ENCODE data around the gene ANKRD35. TPM values are rescaled to one million over a fixed set of nuclear protein-coding genes. Genes with fewer than 3 reads are reported as not detected.

ANKRD35 gene
- total and polyA plus RNA-seq, 2 of the 8 experiments (the other 6 are each of a cell fraction or from before 2014, with no cell fraction given) = 1.6 to 3.0 TPM

DNA sequence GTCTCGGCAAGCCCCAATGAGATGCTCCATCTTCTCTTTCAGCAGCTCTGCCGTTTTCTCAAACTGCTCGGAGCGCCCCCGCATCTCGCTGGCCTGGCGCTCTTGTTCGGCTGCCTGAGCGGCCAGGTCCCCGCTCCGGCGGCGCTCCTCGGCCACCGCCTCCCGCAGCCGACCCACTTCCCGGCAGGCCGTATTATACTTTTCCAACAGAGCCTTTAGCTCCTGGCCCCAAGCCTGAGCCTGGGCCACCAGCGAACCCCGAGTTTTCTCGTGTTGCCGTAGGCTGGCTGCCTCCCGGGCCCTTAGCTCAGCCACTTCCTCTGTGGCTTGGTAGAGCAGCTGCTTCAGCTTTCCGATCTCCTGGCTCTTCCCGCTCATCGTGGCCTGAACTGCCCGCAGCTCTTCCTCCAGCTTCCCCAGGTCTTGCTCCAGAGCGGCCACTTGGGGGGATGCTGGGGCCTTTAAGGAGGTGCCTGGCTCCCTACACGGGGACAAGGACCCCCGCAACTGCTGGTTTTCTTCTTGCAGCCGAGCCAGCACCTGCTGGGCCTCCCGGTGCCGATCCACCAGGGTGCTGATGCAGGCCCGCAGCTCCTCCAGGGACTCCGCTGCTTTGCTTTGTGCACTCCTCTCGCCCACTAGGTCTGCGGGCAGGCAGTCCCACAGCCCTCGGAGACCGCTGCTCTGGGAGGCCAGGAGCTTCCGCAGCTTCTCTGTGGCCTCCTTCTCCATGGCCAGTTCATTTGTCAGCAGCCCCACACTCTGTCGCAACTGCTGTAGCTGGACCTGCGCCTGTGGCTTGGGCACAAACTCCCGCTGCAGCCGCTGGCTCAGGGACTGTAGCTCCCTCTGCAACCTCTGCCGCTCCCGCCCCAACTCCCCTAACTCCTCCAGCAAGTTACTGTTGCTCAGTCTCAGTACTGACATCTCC, 13.4 kb downstream of the ANKRD35 start (continued):
- TF ChIP-seq HDAC2 (IDR thresholded peaks at IDR 0.05; ENCODE audit: borderline replicate concordance in 1 of 2, low read depth in 2 of 2, low read length in 2 of 2) = no peak

All from H1 (cell line).